H1 (cell line): ENCODE data around the gene ZNF133. TPM values are rescaled to one million over a fixed set of nuclear protein-coding genes. Genes with fewer than 3 reads are reported as not detected.

Source experiments
- CTCF ChIA-PET: fragments of 300-600 bp; sonication (Branson Sonifier 250); formaldehyde crosslinking; loops from one replicate; lab custom pipeline; 2021; ENCODE audit not compliant: partially characterized antibody; lab: Charles Lee
- POLR2A ChIA-PET: fragments of 300-600 bp; sonication (Branson Sonifier 250); formaldehyde crosslinking; loops from one replicate; lab custom pipeline; 2021; ENCODE audit warnings: inconsistent platforms; ENCODE audit not compliant: partially characterized antibody; lab: Charles Lee
- DNase-seq, 2 experiments: peaks; one replicate each; pipeline versions ENCODE4 v3.0.0 to v3.0.0-alpha.2; 2010 to 2022; ENCODE audit warnings: low spot score in 2 of 2, low read depth in 1 of 2, mixed read lengths in 1 of 2
- FAIRE-seq: peaks from 2 replicates; lab custom pipeline; 2011; peaks lifted over from hg19 to GRCh38; lab: Jason Lieb, UNC
- H2AFZ ChIP-seq: 2 replicates; pipeline ENCODE4 v1.8.1; 2012; ENCODE audit warnings: low read length, inconsistent platforms
- H2AK5ac ChIP-seq: 2 replicates; pipeline ENCODE4 v1.6.1; 2013; ENCODE audit warnings: low read depth, low read length
- H2BK120ac ChIP-seq: replicated peaks from 2 replicates; pipeline ENCODE3; 2013; ENCODE audit warnings: low read depth, low read length, inconsistent platforms
- H2BK12ac ChIP-seq: 2 replicates; pipeline ENCODE4 v1.6.1; 2013; ENCODE audit warnings: low read depth, low read length
- H2BK15ac ChIP-seq: 2 replicates; pipeline ENCODE4 v1.6.1; 2013; ENCODE audit warnings: low read length
- H2BK20ac ChIP-seq: 2 replicates; pipeline ENCODE4 v1.6.1; 2013; ENCODE audit warnings: low read length
- H2BK5ac ChIP-seq: 2 replicates; pipeline ENCODE4 v1.6.1; 2013; ENCODE audit warnings: low read depth, low read length
- H3K14ac ChIP-seq: 2 replicates; pipeline ENCODE4 v1.6.1; 2013; ENCODE audit warnings: inconsistent platforms; ENCODE audit not compliant: insufficient read length
- H3K18ac ChIP-seq: 2 replicates; pipeline ENCODE4 v1.6.1; 2013; ENCODE audit warnings: low read length; ENCODE audit errors: extremely low read depth
- H3K23ac ChIP-seq: 2 replicates; pipeline ENCODE4 v1.6.1; 2013; ENCODE audit warnings: inconsistent platforms; ENCODE audit not compliant: insufficient read length
- H3K23me2 ChIP-seq: 2 replicates; pipeline ENCODE4 v1.6.1; 2013; ENCODE audit warnings: low read depth, low read length
- H3K27ac ChIP-seq: 2 replicates; pipeline ENCODE4 v1.6.1; 2011; ENCODE audit warnings: low read depth, low read length, inconsistent platforms
- H3K27me3 ChIP-seq, 4 experiments: replicated peaks in 1 of 4; 1 replicate in 1 of 4; 2 replicates in 3 of 4; pipeline versions ENCODE4 v1.6.1 to v1.8.1; 2011 to 2013; ENCODE audit warnings: low read length in 3 of 4, mild to moderate bottlenecking in 3 of 4, inconsistent platforms in 2 of 4, mixed read lengths in 2 of 4, moderate library complexity in 1 of 4; ENCODE audit not compliant: control insufficient read depth in 3 of 4, insufficient read depth in 3 of 4; ENCODE audit errors: extremely low read depth in 1 of 4
- H3K36me3 ChIP-seq, 4 experiments: 2 replicates each; pipeline versions ENCODE4 v1.6.1 to v1.8.1; 2011 to 2013; ENCODE audit warnings: mild to moderate bottlenecking in 4 of 4, low read length in 3 of 4, moderate library complexity in 2 of 4, control low read depth in 1 of 4, inconsistent platforms in 1 of 4; ENCODE audit not compliant: insufficient read depth in 4 of 4, control insufficient read depth in 2 of 4
- H3K4ac ChIP-seq: replicated peaks from 2 replicates; pipeline ENCODE3; 2013; ENCODE audit warnings: low read length, low read depth, mixed read lengths, inconsistent platforms; ENCODE audit not compliant: insufficient read length
- H3K4me1 ChIP-seq, 4 experiments: replicated peaks in 1 of 4; 1 replicate in 1 of 4; 2 replicates in 3 of 4; pipeline versions ENCODE4 v1.6.1 to v1.8.1; 2011 to 2013; ENCODE audit warnings: low read length in 3 of 4, inconsistent platforms in 2 of 4, mixed read lengths in 1 of 4; ENCODE audit not compliant: insufficient read depth in 4 of 4, control insufficient read depth in 3 of 4
- H3K4me2 ChIP-seq, 2 experiments: 2 replicates each; pipeline versions ENCODE4 v1.6.1 to v1.8.1; 2011 to 2013; ENCODE audit warnings: low read depth in 2 of 2, low read length in 2 of 2, control low read depth in 1 of 2, inconsistent platforms in 1 of 2, mild to moderate bottlenecking in 1 of 2; ENCODE audit not compliant: insufficient read depth in 1 of 2
- H3K4me3 ChIP-seq, 4 experiments: fragments of 200-600, 300-600 bp in 1 of 4; sonication (generic), shearing (Covaris generic), sonication (Bioruptor Twin) in 1 of 4; 2 replicates each; pipeline versions ENCODE4 v1.5.1 to v1.8.1; 2011 to 2016; ENCODE audit warnings: low read length in 4 of 4, low read depth in 3 of 4, control low read depth in 2 of 4, inconsistent platforms in 2 of 4, mild to moderate bottlenecking in 2 of 4, mixed read lengths in 1 of 4, moderate library complexity in 1 of 4; ENCODE audit not compliant: insufficient read depth in 2 of 4; ENCODE audit errors: extremely low read depth in 1 of 4
- H3K56ac ChIP-seq: replicated peaks from 2 replicates; pipeline ENCODE3; 2013; ENCODE audit warnings: low read depth, mild to moderate bottlenecking, mixed read lengths, low read length, inconsistent platforms; ENCODE audit not compliant: insufficient read length
- H3K79me1 ChIP-seq: 2 replicates; pipeline ENCODE4 v1.6.1; 2013; ENCODE audit warnings: low read depth, low read length, control low read depth
- H3K79me2 ChIP-seq, 2 experiments: 2 replicates each; pipeline versions ENCODE4 v1.6.1 to v1.8.1; 2012 to 2013; ENCODE audit warnings: low read length in 2 of 2, mild to moderate bottlenecking in 2 of 2, inconsistent platforms in 1 of 2; ENCODE audit not compliant: insufficient read depth in 2 of 2, control insufficient read depth in 1 of 2
- H3K9ac ChIP-seq, 4 experiments: replicated peaks in 1 of 4; 1 replicate in 1 of 4; 2 replicates in 3 of 4; pipeline versions ENCODE4 v1.6.1 to v1.8.1; 2011 to 2013; ENCODE audit warnings: low read depth in 3 of 4, low read length in 3 of 4, control low read depth in 2 of 4, mild to moderate bottlenecking in 2 of 4, moderate library complexity in 2 of 4, inconsistent platforms in 1 of 4; ENCODE audit errors: extremely low read depth in 1 of 4
- H3K9me3 ChIP-seq, 2 experiments: 2 replicates each; pipeline versions ENCODE4 v1.6.1 to v1.8.1; 2012 to 2013; ENCODE audit warnings: mild to moderate bottlenecking in 2 of 2, moderate library complexity in 2 of 2, control low read depth in 1 of 2, inconsistent platforms in 1 of 2, low read depth in 1 of 2, low read length in 1 of 2, mixed read lengths in 1 of 2; ENCODE audit not compliant: insufficient read depth in 2 of 2
- H4K20me1 ChIP-seq, 2 experiments: replicated peaks in 1 of 2; 2 replicates each; pipeline versions ENCODE3 to v1.8.1; 2011 to 2013; ENCODE audit warnings: inconsistent platforms in 2 of 2, low read length in 2 of 2, mild to moderate bottlenecking in 1 of 2; ENCODE audit not compliant: insufficient read depth in 2 of 2, control insufficient read depth in 1 of 2
- H4K5ac ChIP-seq: 2 replicates; pipeline ENCODE4 v1.6.1; 2013; ENCODE audit warnings: low read length, low read depth, mixed read lengths, inconsistent platforms; ENCODE audit not compliant: insufficient read length
- H4K8ac ChIP-seq: 2 replicates; pipeline ENCODE4 v1.8.0; 2013; ENCODE audit warnings: mild to moderate bottlenecking, moderate library complexity, low read length, inconsistent platforms; ENCODE audit not compliant: insufficient read depth; ENCODE audit errors: extremely low read depth
- H4K91ac ChIP-seq: replicated peaks from 2 replicates; pipeline ENCODE3; 2013; ENCODE audit warnings: low read length, mixed read lengths, inconsistent platforms; ENCODE audit not compliant: insufficient read length
- MAFK ChIP-seq: IDR thresholded peaks from 2 replicates; pipeline ENCODE4 v1.6.1; 2012; ENCODE audit warnings: low read depth, mild to moderate bottlenecking, improper control_type of control experiment, low read length
- POLR2AphosphoS5 ChIP-seq: IDR thresholded peaks from 2 replicates; pipeline ENCODE4 v1.6.1; 2011; ENCODE audit warnings: low read depth, low read length
- SAP30 ChIP-seq: fragments of 300-600 bp; sonication (generic); IDR thresholded peaks from 2 replicates; pipeline ENCODE4 v1.7.1; 2012; ENCODE audit warnings: low read length, moderate library complexity, mild to moderate bottlenecking, inconsistent platforms; ENCODE audit not compliant: insufficient read depth, insufficient replicate concordance
- TAF7 ChIP-seq: optimal IDR thresholded peaks from 2 replicates; pipeline ENCODE3; 2011; ENCODE audit warnings: low read depth, mild to moderate bottlenecking, inconsistent platforms, low read length, moderate library complexity, borderline replicate concordance
- WGBS, 2 experiments: shearing (Covaris generic) in 1 of 2; methylation state at CpG; one replicate each; pipeline versions ENCODE4 v1.1.6 to v1.1.7; 2013 to 2015; ENCODE audit warnings: low lambda C conversion rate in 2 of 2, mixed read lengths in 2 of 2, inconsistent platforms in 1 of 2, low coverage in 1 of 2, missing lambda C conversion rate in 1 of 2; ENCODE audit not compliant: insufficient replicate concordance in 2 of 2, insufficient coverage in 1 of 2, insufficient read length in 1 of 2; ENCODE audit errors: extremely low coverage in 1 of 2, missing lambda C conversion rate in 1 of 2; 5-methylcytosine and 5-hydroxymethylcytosine counted together
- polyA plus RNA-seq, 7 experiments: library from polyadenylated mRNA; depleted of rRNA in 3 of 7; stranded (reverse) in 5 of 7; unstranded in 2 of 7; fragments of >200 nt in 5 of 7; fragments of 200-250 nt in 2 of 7; gene quantifications; 1 replicate in 5 of 7; 2 replicates in 1 of 7; 4 replicates in 1 of 7; pipeline versions ENCODE4 v1.2.1 to v1.2.3, GENCODE V29; 2011 to 2013; ENCODE audit warnings: missing spikeins in 2 of 7, mixed read lengths in 2 of 7
- total RNA-seq: library from RNA; stranded (reverse); fragmentation: NEBNext Ultra II Directional; extraction: Animal tissue kit (Norgen Biotek cat#: 25700); gene quantifications from 2 replicates; pipeline ENCODE4 v1.2.1, GENCODE V29; 2021
- TF ChIP-seq, protein P1 (sequence below): IDR thresholded peaks from 2 replicates; pipeline ENCODE4 v1.6.1; 2012; ENCODE audit warnings: inconsistent platforms

ZNF133 gene
- total and polyA plus RNA-seq, 2 of the 8 experiments (the other 6 are each of a cell fraction or from before 2014, with no cell fraction given): 12.1 to 15.8 TPM

DNA sequence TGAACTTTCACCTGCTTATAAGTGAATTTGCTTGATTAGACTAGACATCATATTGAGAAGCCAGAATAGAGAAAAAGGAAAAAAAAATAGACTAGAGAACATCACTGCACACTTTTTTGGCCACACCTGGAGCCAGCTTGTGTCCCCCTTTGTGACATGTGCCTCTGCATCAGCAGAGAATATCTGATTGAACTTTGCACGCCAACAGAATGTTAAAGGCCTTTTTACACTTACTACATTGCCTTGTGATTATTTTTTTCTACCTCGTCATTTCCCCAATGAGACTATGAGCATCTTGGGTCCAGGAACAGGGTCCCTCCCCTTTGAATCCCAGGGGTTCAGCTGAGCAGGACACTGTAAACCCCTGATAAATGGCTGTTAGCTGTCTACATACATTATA, 17.2 kb upstream of the ZNF133 start:
- FAIRE-seq (no peak), DNase-seq (no peak)
- no peak overlapping the region for H3K56ac ChIP-seq
- no peak overlapping the region for H3K4me2 ChIP-seq
- H3K79me1 ChIP-seq: no peaks in the 10 kb centered on the region
- POLR2A ChIA-PET: no interaction called here
- no peak overlapping the region for H2BK15ac ChIP-seq
- H2AK5ac ChIP-seq: no peak overlapping the region
- no peak overlapping the region for H3K4ac ChIP-seq
- H4K91ac ChIP-seq: no peak overlapping the region
- H4K20me1 ChIP-seq: no peaks in the 10 kb centered on the region
- H3K79me2 ChIP-seq: no peaks in the 10 kb centered on the region
- no peak overlapping the region for H2BK120ac ChIP-seq
- H3K9me3 ChIP-seq: no peaks in the 10 kb centered on the region
- no peak overlapping the region for H2AFZ ChIP-seq
- no peak overlapping the region for H2BK20ac ChIP-seq
- H2BK5ac ChIP-seq: no peak overlapping the region
- peaks cover 0 to 8% (median 0%) of the 10 kb centered on the region in 4 experiments; a peak in 1 of 7 replicates for H3K4me1 ChIP-seq
- no peak overlapping the region for H3K23ac ChIP-seq
- H3K27me3 ChIP-seq: no peaks in the 10 kb centered on the region; a peak in 2 of 7 replicates
- no peak overlapping the region for H3K9ac ChIP-seq
- no peak overlapping the region for H2BK12ac ChIP-seq
- H3K4me3 ChIP-seq: no peak overlapping the region
- no peak overlapping the region for H4K8ac ChIP-seq
- no peak overlapping the region for H3K18ac ChIP-seq
- 82% methylated on average over 2 of the region's 2 CpGs; no CpG with 5 or more reads in 1 of the 2 experiments for WGBS, 2 experiments
- H3K36me3 ChIP-seq: no peaks in the 10 kb centered on the region
- no peak overlapping the region for H3K14ac ChIP-seq
- H4K5ac ChIP-seq: no peak overlapping the region
- no peak overlapping the region for H3K27ac ChIP-seq
- CTCF ChIA-PET: interaction anchor here (1.1 to 1.6 kb wide), 2 partner anchors 9 to 231 kb away, joined by 4 to 5 read pairs; no protein-coding TSS in a partner anchor
- no peaks in the 10 kb centered on the region for H3K23me2 ChIP-seq
- no peak for TF ChIP-seq TAF7
- TF ChIP-seq, protein P1, sequence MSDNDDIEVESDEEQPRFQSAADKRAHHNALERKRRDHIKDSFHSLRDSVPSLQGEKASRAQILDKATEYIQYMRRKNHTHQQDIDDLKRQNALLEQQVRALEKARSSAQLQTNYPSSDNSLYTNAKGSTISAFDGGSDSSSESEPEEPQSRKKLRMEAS: no peak
- no peak for TF ChIP-seq POLR2AphosphoS5
- no peak for TF ChIP-seq SAP30
- TF ChIP-seq MAFK: no peak
